Muscle layer of duodenum (tissue), 2 donors: Measurements from ENCODE around the gene ELFN2.

Experiments
- H3K27ac ChIP-seq: one replicate; pipeline ENCODE4 v1.7.0; 2013; ENCODE audit warnings: mild to moderate bottlenecking, low read length
- H3K27me3 ChIP-seq: one replicate; pipeline ENCODE4 v1.7.0; 2013; ENCODE audit warnings: low read depth, mild to moderate bottlenecking, control low read depth, low read length
- H3K36me3 ChIP-seq, 2 donors: one replicate each; pipeline ENCODE4 v1.7.0; 2013; ENCODE audit warnings: low read length in 2 of 2, control low read depth in 1 of 2, mild to moderate bottlenecking in 1 of 2; ENCODE audit not compliant: insufficient read depth in 2 of 2, control insufficient read depth in 1 of 2
- H3K4me1 ChIP-seq, 2 donors: one replicate each; pipeline ENCODE4 v1.7.0; 2013; ENCODE audit warnings: low read length in 2 of 2, mild to moderate bottlenecking in 2 of 2, control low read depth in 1 of 2, moderate library complexity in 1 of 2; ENCODE audit not compliant: insufficient read depth in 2 of 2, control insufficient read depth in 1 of 2
- H3K4me3 ChIP-seq, 2 donors: one replicate each; pipeline ENCODE4 v1.7.0; 2013; ENCODE audit warnings: low read length in 2 of 2, low read depth in 1 of 2, mild to moderate bottlenecking in 1 of 2
- H3K9me3 ChIP-seq, 2 donors: one replicate each; pipeline ENCODE4 v1.7.0; 2013; ENCODE audit warnings: low read length in 2 of 2, control low read depth in 1 of 2, mild to moderate bottlenecking in 1 of 2; ENCODE audit not compliant: control insufficient read depth in 1 of 2
- donor health status: healthy.

ELFN2 gene

GRCh38 chr22:37435970-37436603 is 8.8 kb upstream of the ELFN2 start:
- Histone ChIP-seq H3K4me3 (no peak overlapping the region), H3K36me3 (no peaks in the 10 kb centered on the region), H3K9me3 (peaks cover 6 to 14% of the 10 kb centered on the region in 2 donors), H3K27ac (no peak overlapping the region), H3K27me3 (peaks cover 13% of the 10 kb centered on the region), H3K4me1 (no peaks in the 10 kb centered on the region)

- Histone ChIP-seq H3K4me1 (no peaks in the 10 kb centered on the region), H3K4me3 (no peak overlapping the region), H3K27ac (no peak overlapping the region), H3K36me3 (no peaks in the 10 kb centered on the region), H3K9me3 (peaks cover 0 to 4% of the 10 kb centered on the region in 2 donors), H3K27me3 (peaks cover 27% of the 10 kb centered on the region)
Measured at GRCh38 chr22:37433786-37434185, 6.5 kb upstream of the ELFN2 start.

- peaks cover 38% of the 10 kb centered on the region for H3K27me3 ChIP-seq
- H3K27ac ChIP-seq, result no peak overlapping the region
- no peaks in the 10 kb centered on the region for H3K36me3 ChIP-seq
- peaks cover 0 to 5% of the 10 kb centered on the region in 2 donors for H3K4me1 ChIP-seq
- no peak overlapping the region for H3K4me3 ChIP-seq
- H3K9me3 ChIP-seq, result peaks cover 0 to 4% of the 10 kb centered on the region in 2 donors
Measured at GRCh38 chr22:37432708-37433054, 5.4 kb upstream of the ELFN2 start.

- H3K27me3 ChIP-seq, result peaks cover 38% of the 10 kb centered on the region
Measured at GRCh38 chr22:37431801-37432707, 4.8 kb upstream of the ELFN2 start.

GRCh38 chr22:37431366-37431765 is 4.1 kb upstream of the ELFN2 start:
- H3K4me3 ChIP-seq, result no peak overlapping the region
- H3K27me3 ChIP-seq, result peaks cover 44% of the 10 kb centered on the region
- peaks cover 0 to 17% of the 10 kb centered on the region in 2 donors for H3K4me1 ChIP-seq
- H3K27ac ChIP-seq, result no peak overlapping the region
- peaks cover 0 to 4% of the 10 kb centered on the region in 2 donors for H3K9me3 ChIP-seq
- no peaks in the 10 kb centered on the region for H3K36me3 ChIP-seq

More at GRCh38 chr22:37431801-37432707, 4.8 kb upstream of the ELFN2 start:
- Histone ChIP-seq H3K36me3 (no peaks in the 10 kb centered on the region), H3K27ac (no peak overlapping the region), H3K4me1 (peaks cover 0 to 10% of the 10 kb centered on the region in 2 donors), H3K4me3 (no peak overlapping the region), H3K9me3 (peaks cover 0 to 4% of the 10 kb centered on the region in 2 donors)

- H3K27ac ChIP-seq, result no peak overlapping the region
- no peaks in the 10 kb centered on the region for H3K36me3 ChIP-seq
- peaks cover 46% of the 10 kb centered on the region for H3K27me3 ChIP-seq
- peaks cover 0 to 4% of the 10 kb centered on the region in 2 donors for H3K9me3 ChIP-seq
- no peak overlapping the region for H3K4me3 ChIP-seq
- H3K4me1 ChIP-seq, result peaks cover 0 to 19% of the 10 kb centered on the region in 2 donors
Measured at GRCh38 chr22:37430941-37431340, 3.7 kb upstream of the ELFN2 start.

- Histone ChIP-seq H3K27ac (no peak overlapping the region), H3K9me3 (peaks cover 0 to 4% of the 10 kb centered on the region in 2 donors), H3K27me3 (peaks cover 56% of the 10 kb centered on the region), H3K4me1 (peaks cover 0 to 19% of the 10 kb centered on the region in 2 donors), H3K4me3 (no peak overlapping the region), H3K36me3 (no peaks in the 10 kb centered on the region)
Measured at GRCh38 chr22:37428649-37429586, 1.6 kb upstream of the ELFN2 start.

GRCh38 chr22:37427711-37428635 is 694 bp upstream of the ELFN2 start:
- H3K4me3 ChIP-seq, result peak overlapping the region in 1 of 2 donors; percentile 63

GRCh38 chr22:37426706-37427134 is 559 bp downstream of the ELFN2 start:
- H3K27me3 ChIP-seq, result peaks cover 45% of the 10 kb centered on the region
- H3K4me3 ChIP-seq, result peak overlapping the region in 1 of 2 donors; percentile 63
- H3K4me1 ChIP-seq, result peaks cover 0 to 19% of the 10 kb centered on the region in 2 donors

More at GRCh38 chr22:37427711-37428635, 694 bp upstream of the ELFN2 start:
- peaks cover 0 to 4% of the 10 kb centered on the region in 2 donors for H3K9me3 ChIP-seq
- no peaks in the 10 kb centered on the region for H3K36me3 ChIP-seq
- H3K27me3 ChIP-seq, result peaks cover 54% of the 10 kb centered on the region
- H3K4me1 ChIP-seq, result peaks cover 0 to 19% of the 10 kb centered on the region in 2 donors
- no peak overlapping the region for H3K27ac ChIP-seq

More at GRCh38 chr22:37426706-37427134, 559 bp downstream of the ELFN2 start:
- Histone ChIP-seq H3K27ac (no peak overlapping the region), H3K9me3 (no peaks in the 10 kb centered on the region), H3K36me3 (no peaks in the 10 kb centered on the region)
